ENCODE results near the gene HCAR3. TPM values are rescaled to one million over a fixed set of nuclear protein-coding genes. Genes with fewer than 3 reads are reported as not detected.
A peak's percentile ranks its signal among the peaks of the same experiment; 100 is the strongest.
"Not testable (repeated sequence)": the region's sequence is repeated elsewhere in the genome, so short reads cannot be mapped to it uniquely, and the experiment has no call there.

The HCAR3 gene
- total RNA-seq: under 1 TPM; 0.23 to 0.40 TPM

- H3K4me3 ChIP-seq; DNase-seq (ENCODE audit: low spot score); H3K27ac ChIP-seq; intact Hi-C loops (cut with DNase I); H3K9me3 ChIP-seq; H3K27me3 ChIP-seq (replicated peaks; ENCODE audit: insufficient read depth); H3K4me1 ChIP-seq (replicated peaks); H3K36me3 ChIP-seq: not testable (repeated sequence)
- WGBS: 68% methylated on average over 10 of the region's 10 CpGs
Measured at GRCh38 chr12:122716658-122717057, at the start of gene HCAR3. TSS of gene HCAR3 (minus strand) at chr12:122716811. CDS start at chr12:122716737, 74 bp downstream.

GRCh38 chr12:122757568-122757967 is 41.0 kb upstream of the HCAR3 start:
- no peaks in the 10 kb centered on the region for H3K9me3 ChIP-seq
- no peaks in the 10 kb centered on the region for H3K36me3 ChIP-seq
- DNase-seq (ENCODE audit: low spot score): no peak
- H3K27me3 ChIP-seq (replicated peaks; ENCODE audit: insufficient read depth): no peaks in the 10 kb centered on the region
- H3K27ac ChIP-seq: no peak overlapping the region
- no peak for TF ChIP-seq POLR2A (IDR thresholded peaks at IDR 0.05)
- no peak for TF ChIP-seq CTCF (IDR thresholded peaks at IDR 0.05)
- intact Hi-C loops (cut with DNase I): no loop called here
- WGBS: 92% methylated on average over 1 of the region's 1 CpG
- peaks cover 4% of the 10 kb centered on the region for H3K4me1 ChIP-seq (replicated peaks)
- no peak overlapping the region for H3K4me3 ChIP-seq

- Histone ChIP-seq H3K9me3 (no peaks in the 10 kb centered on the region), H3K4me1 (replicated peaks) (peaks cover 4% of the 10 kb centered on the region), H3K27ac (no peak overlapping the region), H3K27me3 (replicated peaks; ENCODE audit: insufficient read depth) (no peaks in the 10 kb centered on the region), H3K36me3 (no peaks in the 10 kb centered on the region), H3K4me3 (no peak overlapping the region)
- 90% methylated on average over 1 of the region's 1 CpG for WGBS
- intact Hi-C loops (cut with DNase I): loop anchor here (5.0 kb wide), 1 partner anchor 117 kb away; no protein-coding TSS in a partner anchor
- no peak for DNase-seq (ENCODE audit: low spot score)
- no peak for TF ChIP-seq POLR2AphosphoS5 (IDR thresholded peaks at IDR 0.05)
- no peak for TF ChIP-seq CTCF (IDR thresholded peaks at IDR 0.05)
- TF ChIP-seq POLR2A (IDR thresholded peaks at IDR 0.05): no peak
Measured at GRCh38 chr12:122754790-122755189, 38.2 kb upstream of the HCAR3 start.

GRCh38 chr12:122753319-122753650 is 36.7 kb upstream of the HCAR3 start:
- Histone ChIP-seq H3K9me3 (no peaks in the 10 kb centered on the region), H3K4me1 (replicated peaks) (peaks cover 4% of the 10 kb centered on the region), H3K4me3 (peak overlapping the region; percentile 75 to 78), H3K36me3 (no peaks in the 10 kb centered on the region), H3K27me3 (replicated peaks; ENCODE audit: insufficient read depth) (no peaks in the 10 kb centered on the region), H3K27ac (peak overlapping the region; percentile 79 to 85)
- intact Hi-C loops (cut with DNase I): loop anchor here (5.0 kb wide), 1 partner anchor 116 kb away; no protein-coding TSS in a partner anchor
- TF ChIP-seq POLR2AphosphoS5 (IDR thresholded peaks at IDR 0.05) (no peak), POLR2A (IDR thresholded peaks at IDR 0.05) (no peak), CTCF (IDR thresholded peaks at IDR 0.05) (no peak)
- DNase-seq (ENCODE audit: low spot score): no peak
- WGBS: 6% methylated on average over 5 of the region's 5 CpGs

- peaks cover 4% of the 10 kb centered on the region for H3K4me1 ChIP-seq (replicated peaks)
- no peaks in the 10 kb centered on the region for H3K27me3 ChIP-seq (replicated peaks; ENCODE audit: insufficient read depth)
- H3K9me3 ChIP-seq: no peaks in the 10 kb centered on the region
- TF ChIP-seq CTCF (IDR thresholded peaks at IDR 0.05) (peak; percentile 95 to 100 (median 98)), POLR2AphosphoS5 (IDR thresholded peaks at IDR 0.05) (peak; percentile 99), POLR2A (IDR thresholded peaks at IDR 0.05) (peak; percentile 71)
- peak within 1 kb of the TSS; percentile 79 to 85 for H3K27ac ChIP-seq
- DNase-seq (ENCODE audit: low spot score): peak; percentile 98
- intact Hi-C loops (cut with DNase I): loop anchor here (1.0 to 5.0 kb wide), 2 partner anchors 115 to 228 kb away; no protein-coding TSS in a partner anchor
- WGBS: under 1% methylated on average over 69 of the region's 73 CpGs
- peak within 1 kb of the TSS; percentile 75 to 78 for H3K4me3 ChIP-seq
- H3K36me3 ChIP-seq: no peaks in the 10 kb centered on the region
Measured at GRCh38 chr12:122752464-122753318, 36.1 kb upstream of the HCAR3 start, which contains the start of gene DENR. TSS of gene DENR (plus strand) at chr12:122752824. CDS start at chr12:122753702, 878 bp downstream.

GRCh38 chr12:122750781-122751515 is 34.3 kb upstream of the HCAR3 start:
- not testable (repeated sequence) for H3K4me3 ChIP-seq; H3K9me3 ChIP-seq; DNase-seq (ENCODE audit: low spot score); H3K4me1 ChIP-seq (replicated peaks); H3K36me3 ChIP-seq; H3K27me3 ChIP-seq (replicated peaks; ENCODE audit: insufficient read depth)
- WGBS: 86% methylated on average over 17 of the region's 17 CpGs
- intact Hi-C loops (cut with DNase I): loop anchor here (5.0 kb wide), 1 partner anchor 114 kb away; no protein-coding TSS in a partner anchor
- peak overlapping the region; percentile 79 to 85 for H3K27ac ChIP-seq
